ENCODE data around the gene SYCE1L.

The SYCE1L gene

DNA sequence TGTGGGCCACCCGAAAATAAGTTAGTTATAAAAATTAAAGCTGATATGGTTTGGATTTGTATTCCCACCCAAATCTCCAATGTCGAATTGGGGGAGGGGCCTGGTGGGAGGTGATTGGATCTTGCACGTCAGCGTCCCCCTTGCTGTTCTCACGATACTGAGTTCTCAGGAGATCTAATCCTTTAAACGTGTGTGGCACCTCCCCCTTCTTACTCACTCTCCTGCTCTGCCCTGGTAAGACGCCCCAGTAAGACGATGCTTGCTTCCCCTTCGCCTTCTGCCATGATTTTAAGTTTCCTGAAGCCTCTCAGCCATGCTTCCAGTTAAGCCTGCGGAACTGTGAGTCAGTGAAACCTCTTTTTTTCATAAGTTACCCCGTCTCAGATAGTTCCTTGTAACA lies 35.4 kb downstream of the SYCE1L start:
- ChIA-PET POLR2A (interaction anchor here (0.5 kb wide), 1 partner anchor 851 kb away, joined by 3 read pairs; no protein-coding TSS in a partner anchor), CTCF (interaction anchor here (0.6 to 11.2 kb wide), 7 partner anchors 200 to 427 kb away, joined by 3 to 247 read pairs (median 5); partner anchors contain the start of gene ADAMTS18)
- Histone ChIP-seq H3K36me3 (ENCODE audit: control insufficient read depth in 2 of 2, insufficient read depth in 1 of 2, low read length in 2 of 2) (no peaks in the 10 kb centered on the region), H3K4me1 (ENCODE audit: control insufficient read depth, insufficient read depth, low read length) (peaks cover 13% of the 10 kb centered on the region), H3K4me3 (ENCODE audit: low read depth, low read length) (no peak overlapping the region), H3K9me3 (ENCODE audit: control insufficient read depth, insufficient read depth, low read depth, low read length) (no peaks in the 10 kb centered on the region), H3K27ac (ENCODE audit: extremely low read depth, low read depth, low read length) (no peak overlapping the region)
- TF ChIP-seq EGR2 (tag by site-specific recombination; IDR thresholded peaks at IDR 0.05; ENCODE audit: low read depth), result no peak
- no peak for TF ChIP-seq ZNF426 (tag by site-specific recombination; IDR thresholded peaks at IDR 0.05)
- TF ChIP-seq HOXA7 (CRISPR knock-in tag; IDR thresholded peaks at IDR 0.05; ENCODE audit: borderline replicate concordance), result no peak
- TF ChIP-seq, protein P1, sequence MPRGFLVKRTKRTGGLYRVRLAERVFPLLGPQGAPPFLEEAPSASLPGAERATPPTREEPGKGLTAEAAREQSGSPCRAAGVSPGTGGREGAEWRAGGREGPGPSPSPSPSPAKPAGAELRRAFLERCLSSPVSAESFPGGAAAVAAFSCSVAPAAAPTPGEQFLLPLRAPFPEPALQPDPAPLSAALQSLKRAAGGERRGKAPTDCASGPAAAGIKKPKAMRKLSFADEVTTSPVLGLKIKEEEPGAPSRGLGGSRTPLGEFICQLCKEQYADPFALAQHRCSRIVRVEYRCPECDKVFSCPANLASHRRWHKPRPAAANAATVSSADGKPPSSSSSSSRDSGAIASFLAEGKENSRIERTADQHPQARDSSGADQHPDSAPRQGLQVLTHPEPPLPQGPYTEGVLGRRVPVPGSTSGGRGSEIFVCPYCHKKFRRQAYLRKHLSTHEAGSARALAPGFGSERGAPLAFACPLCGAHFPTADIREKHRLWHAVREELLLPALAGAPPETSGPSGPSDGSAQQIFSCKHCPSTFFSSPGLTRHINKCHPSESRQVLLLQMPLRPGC (tag by site-specific recombination; IDR thresholded peaks at IDR 0.05), result no peak
- TF ChIP-seq BCL11A (tag by site-specific recombination; IDR thresholded peaks at IDR 0.05; ENCODE audit: low read depth), result no peak
- no peak for TF ChIP-seq ZNF677 (tag by site-specific recombination; IDR thresholded peaks at IDR 0.05)
- TF ChIP-seq MZF1 (tag by site-specific recombination; IDR thresholded peaks at IDR 0.05; ENCODE audit: borderline replicate concordance), result no peak
- TF ChIP-seq ZIC2 (tag by site-specific recombination; IDR thresholded peaks at IDR 0.05), result no peak
- TF ChIP-seq, protein P2, sequence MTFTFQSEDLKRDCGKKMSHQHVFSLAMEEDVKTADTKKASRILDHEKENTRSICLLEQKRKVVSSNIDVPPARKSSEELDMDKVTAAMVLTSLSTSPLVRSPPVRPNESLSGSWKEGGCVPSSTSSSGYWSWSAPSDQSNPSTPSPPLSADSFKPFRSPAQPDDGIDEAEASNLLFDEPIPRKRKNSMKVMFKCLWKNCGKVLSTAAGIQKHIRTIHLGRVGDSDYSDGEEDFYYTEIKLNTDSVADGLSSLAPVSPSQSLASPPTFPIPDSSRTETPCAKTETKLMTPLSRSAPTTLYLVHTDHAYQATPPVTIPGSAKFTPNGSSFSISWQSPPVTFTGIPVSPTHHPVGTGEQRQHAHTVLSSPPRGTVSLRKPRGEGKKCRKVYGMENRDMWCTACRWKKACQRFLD (tag by site-specific recombination; IDR thresholded peaks at IDR 0.05), result no peak
- no peak for TF ChIP-seq ZNF433 (tag by site-specific recombination; IDR thresholded peaks at IDR 0.05; ENCODE audit: low read depth)
- TF ChIP-seq ZNF501 (tag by site-specific recombination; IDR thresholded peaks at IDR 0.05), result no peak
- no peak for TF ChIP-seq PBX3 (CRISPR knock-in tag; IDR thresholded peaks at IDR 0.05)
- TF ChIP-seq ZNF311 (tag by site-specific recombination; IDR thresholded peaks at IDR 0.05; ENCODE audit: borderline replicate concordance), result no peak
- no peak for TF ChIP-seq ZSCAN5A (tag by site-specific recombination; IDR thresholded peaks at IDR 0.05)

DNA sequence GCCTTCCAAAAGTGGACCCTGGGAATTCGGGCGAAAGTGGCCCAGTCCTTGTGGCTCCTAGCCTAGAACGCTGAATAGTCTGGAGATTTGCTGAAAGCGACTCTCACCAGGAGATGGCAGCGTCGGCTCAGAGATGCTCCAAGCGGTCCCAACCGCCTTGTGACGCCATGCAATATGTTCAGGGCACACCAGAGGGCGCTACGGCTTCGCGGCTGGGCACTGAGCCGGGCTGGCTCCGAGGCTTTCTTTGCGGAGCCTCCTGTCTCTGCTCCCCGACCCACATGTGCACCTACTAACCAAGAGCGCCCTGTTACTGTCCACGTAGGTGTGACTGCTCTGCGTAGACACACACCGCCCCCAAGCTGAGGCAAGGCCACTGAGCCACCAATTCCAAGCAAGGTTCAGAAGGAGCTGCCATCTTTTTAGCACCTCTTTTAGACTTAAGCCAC lies 36.9 kb downstream of the SYCE1L start:
- H3K36me3 ChIP-seq (ENCODE audit: control insufficient read depth in 2 of 2, insufficient read depth in 1 of 2, low read length in 2 of 2), result no peaks in the 10 kb centered on the region
- H3K9me3 ChIP-seq (ENCODE audit: control insufficient read depth, insufficient read depth, low read depth, low read length), result no peaks in the 10 kb centered on the region
- H3K4me3 ChIP-seq (ENCODE audit: low read depth, low read length), result no peak overlapping the region
- CTCF ChIA-PET, result interaction anchor here (0.6 to 11.2 kb wide), 40 partner anchors 10 to 1010 kb away, joined by 3 to 247 read pairs (median 4); partner anchors contain the start of gene WWOX
- no peak overlapping the region for H3K27ac ChIP-seq (ENCODE audit: extremely low read depth, low read depth, low read length)
- H3K4me1 ChIP-seq (ENCODE audit: control insufficient read depth, insufficient read depth, low read length), result peaks cover 18% of the 10 kb centered on the region
- POLR2A ChIA-PET, result interaction anchor here (0.7 kb wide), 1 partner anchor 353 kb away, joined by 3 read pairs; no protein-coding TSS in a partner anchor
- no peak for TF ChIP-seq ZNF37A (tag by site-specific recombination; IDR thresholded peaks at IDR 0.05)
- TF ChIP-seq ZFHX2 (tag by site-specific recombination; conservative IDR thresholded peaks at IDR 0.05), result peak; percentile 75
- no peak for TF ChIP-seq ZNF510 (tag by site-specific recombination; IDR thresholded peaks at IDR 0.05; ENCODE audit: insufficient replicate concordance)
- no peak for TF ChIP-seq ZNF530 (tag by site-specific recombination; IDR thresholded peaks at IDR 0.05; ENCODE audit: low read depth)
- TF ChIP-seq ZXDB (tag by site-specific recombination; IDR thresholded peaks at IDR 0.05), result peak; percentile 57; the same call in 1 of the 2 replicates
- TF ChIP-seq ZNF629 (tag by site-specific recombination; IDR thresholded peaks at IDR 0.05), result 0 out of 2 replicates have a peak, but pooled peaks have one; percentile 40
- TF ChIP-seq ZBTB8A (tag by site-specific recombination; IDR thresholded peaks at IDR 0.05), result 0 out of 2 replicates have a peak, but pooled peaks have one; percentile 18
- TF ChIP-seq PATZ1 (tag by site-specific recombination; IDR thresholded peaks at IDR 0.05), result no peak
- TF ChIP-seq ZNF610 (tag by site-specific recombination; IDR thresholded peaks at IDR 0.05; ENCODE audit: borderline replicate concordance), result 0 out of 2 replicates have a peak, but pooled peaks have one; percentile 43
- TF ChIP-seq ZNF660 (tag by site-specific recombination; IDR thresholded peaks at IDR 0.05), result peak; percentile 93
- TF ChIP-seq ZFP3 (tag by site-specific recombination; IDR thresholded peaks at IDR 0.05; ENCODE audit: low read depth), result no peak
- peak; percentile 94 for TF ChIP-seq ZNF2 (tag by site-specific recombination; IDR thresholded peaks at IDR 0.05)
- TF ChIP-seq YY2 (tag by site-specific recombination; IDR thresholded peaks at IDR 0.05), result 0 out of 2 replicates have a peak, but pooled peaks have one; percentile 15
- 0 out of 2 replicates have a peak, but pooled peaks have one; percentile 38 for TF ChIP-seq ZNF501 (tag by site-specific recombination; IDR thresholded peaks at IDR 0.05)
